GM12891 (cell line): ENCODE measurements around the gene FOXE3.

ENCODE experiments used
- PAX5 ChIP-seq: IDR thresholded peaks from 2 replicates; pipeline ENCODE4 v1.6.1; 2011; ENCODE audit warnings: low read length, moderate library complexity, mild to moderate bottlenecking; ENCODE audit not compliant: insufficient read depth, severe bottlenecking
- POLR2A ChIP-seq: IDR thresholded peaks from 2 replicates; pipeline ENCODE4 v1.6.1; 2011; ENCODE audit warnings: low read depth, low read length, control low read depth
- POLR2AphosphoS5 ChIP-seq: IDR thresholded peaks from 2 replicates; pipeline ENCODE4 v1.6.1; 2011; ENCODE audit warnings: low read depth, low read length, control low read depth
- POU2F2 ChIP-seq: IDR thresholded peaks from 2 replicates; pipeline ENCODE4 v1.6.1; 2011; ENCODE audit warnings: low read depth, mild to moderate bottlenecking, control low read depth, low read length, moderate library complexity
- SPI1 ChIP-seq: IDR thresholded peaks from 2 replicates; pipeline ENCODE4 v1.6.1; 2011; ENCODE audit warnings: low read depth, low read length, control low read depth
- TAF1 ChIP-seq: IDR thresholded peaks from 2 replicates; pipeline ENCODE4 v1.6.1; 2011; ENCODE audit warnings: low read depth, low read length, control low read depth

DNA sequence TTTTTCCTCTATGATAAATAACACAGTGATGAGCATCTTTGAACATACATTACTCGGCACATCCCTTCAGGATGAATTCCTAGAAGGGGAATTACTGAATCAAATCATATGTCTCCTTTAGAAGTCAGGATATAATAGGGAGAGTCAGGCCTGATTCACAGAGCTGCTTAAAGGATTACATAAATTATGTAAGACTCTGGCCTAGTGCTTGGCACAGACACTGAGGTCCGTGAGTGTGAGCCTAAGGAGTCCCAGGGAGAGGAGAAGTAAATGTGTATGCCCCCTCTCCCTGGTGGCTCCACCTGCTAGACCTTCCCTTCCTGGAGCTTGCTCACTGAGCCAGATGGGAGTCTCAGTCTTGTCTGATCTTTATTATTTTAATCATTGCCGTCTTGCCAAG is 8.6 kb upstream of the FOXE3 start:
- TF ChIP-seq POLR2A (no peak), POLR2AphosphoS5 (no peak), TAF1 (no peak), SPI1 (no peak), PAX5 (no peak), POU2F2 (no peak)
